Thoracic aorta (tissue), 2 donors: ENCODE results near the gene CYP2A7. TPM values are rescaled to one million over a fixed set of nuclear protein-coding genes. Genes with fewer than 3 reads are reported as not detected.
"Not testable (repeated sequence)": the region's sequence is repeated elsewhere in the genome, so short reads cannot be mapped to it uniquely, and the experiment has no call there.

ENCODE experiments used
- ATAC-seq: fragments of 150-250 bp; one replicate; pipeline ENCODE4 v1.8.0; 2017; ENCODE audit warnings: low read depth; ENCODE audit not compliant: insufficient number of reproducible peaks, low FRiP score
- DNase-seq: peaks from one replicate; pipeline ENCODE4 v3.0.0-alpha.2; 2020; ENCODE audit warnings: low spot score
- H3K27ac ChIP-seq, 2 donors: fragments of 200-600 bp; sonication (generic); 1 replicate in 1 of 2; 2 replicates in 1 of 2; pipeline ENCODE4 v1.5.1; 2016; ENCODE audit warnings: mild to moderate bottlenecking in 2 of 2, moderate library complexity in 2 of 2
- H3K27me3 ChIP-seq: fragments of 200-600 bp; sonication (generic); replicated peaks from 2 replicates; pipeline ENCODE4 v1.6.0; 2016; ENCODE audit warnings: mild to moderate bottlenecking; ENCODE audit not compliant: insufficient read depth
- H3K36me3 ChIP-seq: fragments of 200-600 bp; sonication (generic); one replicate; pipeline ENCODE4 v1.5.1; 2016
- H3K4me1 ChIP-seq, 2 donors: fragments of 200-600 bp; sonication (generic); 1 replicate in 1 of 2; 2 replicates in 1 of 2; pipeline versions ENCODE4 v1.5.1 to v1.6.0; 2016; ENCODE audit warnings: low read depth in 2 of 2, mild to moderate bottlenecking in 1 of 2; ENCODE audit not compliant: control insufficient read depth in 1 of 2
- H3K4me3 ChIP-seq: fragments of 200-600 bp; sonication (generic); 2 replicates; pipeline ENCODE4 v1.5.1; 2016; ENCODE audit warnings: mild to moderate bottlenecking
- H3K9me3 ChIP-seq: fragments of 200-600 bp; sonication (generic); 2 replicates; pipeline ENCODE4 v1.5.1; 2016
- total RNA-seq, 2 donors: library from RNA; depleted of rRNA; stranded (reverse); fragments of >200 nt; gene quantifications; one replicate each; pipeline versions ENCODE4 v1.1.0 to v1.2.3, GENCODE V29; 2016
- TF ChIP-seq, protein P1 (sequence below): fragments of 200-600 bp; sonication (generic); IDR thresholded peaks from one replicate; pipeline ENCODE4 v1.5.1; 2019; ENCODE audit warnings: antibody characterized with exemption

The CYP2A7 gene
- total RNA-seq, 2 donors from 2014 or later = not detected

- not testable (repeated sequence) for DNase-seq, H3K9me3 ChIP-seq, H3K27me3 ChIP-seq, H3K36me3 ChIP-seq, H3K4me3 ChIP-seq, H3K4me1 ChIP-seq, ATAC-seq, H3K27ac ChIP-seq
Measured at GRCh38 chr19:40846722-40847121, 35.3 kb downstream of the CYP2A7 start.

DNA sequence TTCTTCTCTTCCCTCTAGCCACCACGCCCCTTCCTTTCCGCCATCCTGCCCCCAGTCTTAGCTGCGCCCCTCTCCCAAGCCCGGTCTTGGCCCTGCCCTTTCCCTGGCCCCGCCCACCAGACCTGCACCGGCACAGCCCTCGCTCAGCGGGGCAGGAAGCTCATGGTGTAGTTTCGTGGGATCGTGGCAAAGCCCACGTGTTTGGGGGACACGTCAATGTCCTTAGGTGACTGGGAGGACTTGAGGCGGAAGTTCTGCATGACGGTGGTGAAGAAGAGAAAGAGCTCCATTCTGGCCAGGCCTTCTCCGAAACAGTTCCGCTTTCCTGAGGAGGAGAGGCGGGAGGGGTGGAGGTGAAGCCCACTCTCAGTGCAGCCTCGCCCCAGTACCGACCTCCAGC, 38.4 kb downstream of the CYP2A7 start:
- H3K36me3 ChIP-seq, H3K27me3 ChIP-seq, H3K9me3 ChIP-seq, ATAC-seq, DNase-seq, H3K27ac ChIP-seq, H3K4me1 ChIP-seq: not testable (repeated sequence)
- peak overlapping the region; percentile 39 for H3K4me3 ChIP-seq

DNA sequence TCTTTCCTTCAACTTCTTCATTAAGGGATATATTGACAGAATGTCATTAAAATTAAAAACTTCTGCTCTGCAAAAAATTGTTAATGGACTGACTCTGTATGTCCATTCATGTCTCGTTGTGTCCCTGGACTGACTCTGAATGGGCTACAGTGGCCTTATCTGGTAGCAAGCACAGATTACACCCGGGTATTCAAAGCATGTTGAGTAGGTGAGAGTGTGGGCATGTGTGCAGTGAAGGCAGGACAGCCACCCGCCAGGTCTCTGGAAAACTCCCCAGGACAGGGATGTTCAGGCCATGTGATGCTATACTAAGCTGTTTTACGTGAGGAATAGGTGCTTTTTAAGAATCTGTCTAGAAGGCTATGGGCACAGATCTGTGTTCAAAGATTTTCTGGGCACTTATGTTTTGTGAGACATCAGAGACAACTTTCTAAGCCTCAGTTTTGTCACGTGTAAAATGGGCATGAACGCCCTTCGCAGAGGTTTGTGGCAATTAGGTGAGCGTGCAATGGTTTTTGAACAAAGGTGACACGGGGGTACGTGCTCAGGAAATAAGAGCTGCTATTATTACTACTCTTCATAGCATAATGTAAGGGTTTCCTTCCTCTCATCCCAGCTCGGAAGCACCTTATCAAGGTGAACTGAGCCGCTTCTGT, 38.9 kb downstream of the CYP2A7 start:
- H3K4me3 ChIP-seq = peak overlapping the region; percentile 39
- H3K9me3 ChIP-seq, H3K27ac ChIP-seq, DNase-seq, H3K36me3 ChIP-seq, H3K27me3 ChIP-seq, H3K4me1 ChIP-seq, ATAC-seq: not testable (repeated sequence)

DNA sequence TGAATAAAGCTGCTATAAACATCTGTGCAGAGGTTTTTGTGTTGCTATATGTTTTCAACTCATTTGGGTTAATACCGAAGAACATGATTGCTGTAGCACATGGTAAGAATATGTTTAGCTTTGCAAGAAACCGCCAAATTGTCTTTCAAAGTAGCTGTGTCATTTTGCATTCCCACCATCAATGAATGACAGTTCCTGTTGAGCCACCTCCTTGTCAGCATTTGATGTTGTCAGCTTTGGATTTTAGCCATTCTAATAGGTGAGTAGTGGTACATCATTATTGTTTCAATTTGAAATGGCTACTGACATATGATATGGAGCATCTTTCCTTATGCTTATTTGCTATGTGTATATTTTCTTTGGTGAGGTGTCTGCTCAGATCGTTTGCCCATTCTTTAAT, 40.0 kb downstream of the CYP2A7 start:
- not testable (repeated sequence) for H3K36me3 ChIP-seq, H3K27ac ChIP-seq, ATAC-seq, DNase-seq, H3K9me3 ChIP-seq, H3K4me3 ChIP-seq, H3K4me1 ChIP-seq, H3K27me3 ChIP-seq

- not testable (repeated sequence) for H3K4me3 ChIP-seq, H3K4me1 ChIP-seq, H3K9me3 ChIP-seq, H3K27ac ChIP-seq, H3K27me3 ChIP-seq, ATAC-seq, H3K36me3 ChIP-seq, DNase-seq
Measured at GRCh38 chr19:40838477-40838876, 43.6 kb downstream of the CYP2A7 start.

DNA sequence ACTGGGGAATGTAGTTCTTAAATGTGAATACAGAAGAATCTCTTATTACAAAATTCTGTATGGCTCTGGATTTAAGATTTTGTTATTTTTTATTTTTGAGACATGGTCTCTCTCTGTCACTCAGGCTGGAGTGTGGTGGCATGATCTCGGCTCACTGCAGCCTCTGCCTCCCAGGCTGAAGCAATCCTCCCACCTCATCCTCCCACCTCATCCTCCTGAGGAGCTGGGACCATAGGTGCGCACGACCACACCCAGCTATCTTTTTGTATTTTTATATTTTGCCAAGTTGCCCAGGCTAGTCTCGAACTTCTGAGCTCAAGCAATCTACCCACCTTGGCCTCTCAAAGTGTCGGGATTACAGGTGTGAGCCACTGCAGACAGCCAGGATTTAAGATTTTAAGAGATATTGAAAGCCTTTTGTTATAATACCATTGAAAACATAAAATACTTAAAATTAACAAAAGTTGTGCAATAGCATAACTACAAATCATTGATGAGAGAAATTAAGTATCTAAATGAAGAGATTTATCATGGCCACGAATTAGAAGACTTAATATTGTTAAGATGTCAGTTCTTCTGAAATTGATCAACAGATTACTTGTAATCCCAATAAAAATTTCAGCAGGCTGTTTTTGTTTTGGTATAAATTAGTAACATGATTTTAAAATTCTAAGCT, 45.1 kb downstream of the CYP2A7 start:
- no peaks in the 10 kb centered on the region for H3K36me3 ChIP-seq
- no peaks in the 10 kb centered on the region for H3K27me3 ChIP-seq
- DNase-seq = no peak
- H3K27ac ChIP-seq = no peak overlapping the region
- H3K4me3 ChIP-seq = no peak overlapping the region
- no peaks in the 10 kb centered on the region for H3K9me3 ChIP-seq
- no peak for ATAC-seq
- no peaks in the 10 kb centered on the region for H3K4me1 ChIP-seq
- TF ChIP-seq, protein P1, sequence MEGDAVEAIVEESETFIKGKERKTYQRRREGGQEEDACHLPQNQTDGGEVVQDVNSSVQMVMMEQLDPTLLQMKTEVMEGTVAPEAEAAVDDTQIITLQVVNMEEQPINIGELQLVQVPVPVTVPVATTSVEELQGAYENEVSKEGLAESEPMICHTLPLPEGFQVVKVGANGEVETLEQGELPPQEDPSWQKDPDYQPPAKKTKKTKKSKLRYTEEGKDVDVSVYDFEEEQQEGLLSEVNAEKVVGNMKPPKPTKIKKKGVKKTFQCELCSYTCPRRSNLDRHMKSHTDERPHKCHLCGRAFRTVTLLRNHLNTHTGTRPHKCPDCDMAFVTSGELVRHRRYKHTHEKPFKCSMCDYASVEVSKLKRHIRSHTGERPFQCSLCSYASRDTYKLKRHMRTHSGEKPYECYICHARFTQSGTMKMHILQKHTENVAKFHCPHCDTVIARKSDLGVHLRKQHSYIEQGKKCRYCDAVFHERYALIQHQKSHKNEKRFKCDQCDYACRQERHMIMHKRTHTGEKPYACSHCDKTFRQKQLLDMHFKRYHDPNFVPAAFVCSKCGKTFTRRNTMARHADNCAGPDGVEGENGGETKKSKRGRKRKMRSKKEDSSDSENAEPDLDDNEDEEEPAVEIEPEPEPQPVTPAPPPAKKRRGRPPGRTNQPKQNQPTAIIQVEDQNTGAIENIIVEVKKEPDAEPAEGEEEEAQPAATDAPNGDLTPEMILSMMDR = no peak

GRCh38 chr19:40833728-40834533, 48.1 kb downstream of the CYP2A7 start:
- not testable (repeated sequence) for H3K27ac ChIP-seq, ATAC-seq

DNA sequence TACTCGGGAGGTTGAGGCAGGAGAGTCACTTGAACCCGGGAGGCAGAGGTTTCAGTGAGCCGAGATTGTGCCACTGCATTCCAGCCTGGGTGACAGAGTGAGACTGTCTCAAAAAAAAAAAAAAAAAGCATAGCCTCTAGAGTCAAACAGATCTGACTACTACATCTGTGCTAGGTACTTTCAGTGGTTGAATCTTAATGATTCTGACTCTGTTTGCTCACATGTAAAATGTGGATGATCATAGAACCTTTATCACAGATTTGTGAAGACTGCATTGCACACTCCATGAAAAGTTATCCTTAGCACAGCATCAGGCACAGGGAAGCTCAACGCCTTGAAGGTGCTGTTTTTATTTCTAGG, 49.6 kb downstream of the CYP2A7 start:
- H3K27ac ChIP-seq, DNase-seq, H3K27me3 ChIP-seq, H3K36me3 ChIP-seq, H3K4me1 ChIP-seq, ATAC-seq, H3K9me3 ChIP-seq, H3K4me3 ChIP-seq: not testable (repeated sequence)

More at GRCh38 chr19:40833728-40834533, 48.1 kb downstream of the CYP2A7 start:
- not testable (repeated sequence) for H3K36me3 ChIP-seq, DNase-seq, H3K4me3 ChIP-seq, H3K4me1 ChIP-seq, H3K27me3 ChIP-seq, H3K9me3 ChIP-seq
